IMR-90 (cell line): ENCODE results near the gene HAUS5. TPM values are rescaled to one million over a fixed set of nuclear protein-coding genes. Genes with fewer than 3 reads are reported as not detected.

Experiments used
- ATAC-seq: fragments of 200-7000 bp; cut with Tn5 transposase; 2 replicates; pipeline ENCODE4 v1.9.1; 2020; ENCODE audit warnings: low read depth, mild to moderate bottlenecking, moderate library complexity
- BruUV-seq: library from RNA; stranded (reverse); fragments of 400-500 nt; replicated peaks from 2 replicates; lab custom pipeline; 2021; lab: Mats Ljungman, UMichigan
- CTCF ChIA-PET: fragments of 300-600 bp; formaldehyde crosslinking; extraction: SDS; loops from one replicate; lab custom pipeline; 2021; ENCODE audit warnings: antibody characterized with exemption; lab: Yijun Ruan, JAX
- POLR2A ChIA-PET: fragments of 300-600 bp; sonication (Branson Sonifier 250); formaldehyde crosslinking; loops from one replicate; lab custom pipeline; 2022; ENCODE audit warnings: antibody characterized with exemption; ENCODE audit not compliant: unreplicated experiment; lab: Charles Lee
- DNase-seq: peaks from one replicate; pipeline ENCODE4 v3.0.0; 2013
- H2AFZ ChIP-seq: replicated peaks from 2 replicates; pipeline ENCODE3; 2013; ENCODE audit warnings: low read length, mild to moderate bottlenecking; ENCODE audit not compliant: poor library complexity
- H2AK5ac ChIP-seq: 2 replicates; pipeline ENCODE4 v1.6.1; 2013; ENCODE audit warnings: low read depth, low read length, inconsistent platforms
- H2AK9ac ChIP-seq: replicated peaks from 2 replicates; pipeline ENCODE3; 2013; ENCODE audit warnings: mild to moderate bottlenecking, low read depth, low read length, moderate library complexity; ENCODE audit not compliant: poor library complexity
- H2BK120ac ChIP-seq: 2 replicates; pipeline ENCODE4 v1.6.1; 2013; ENCODE audit warnings: low read depth, low read length, inconsistent platforms
- H2BK15ac ChIP-seq: 3 replicates; pipeline ENCODE4 v1.6.1; 2013; ENCODE audit warnings: low read depth, low read length, inconsistent platforms
- H2BK20ac ChIP-seq: 2 replicates; pipeline ENCODE4 v1.6.1; 2013; ENCODE audit warnings: low read depth, mild to moderate bottlenecking, inconsistent platforms, low read length, moderate library complexity
- H2BK5ac ChIP-seq: 2 replicates; pipeline ENCODE4 v1.6.1; 2013; ENCODE audit warnings: mild to moderate bottlenecking, low read depth, low read length, inconsistent platforms; ENCODE audit not compliant: poor library complexity, severe bottlenecking
- H3K14ac ChIP-seq: replicated peaks from 2 replicates; pipeline ENCODE4 v1.6.1; 2013; ENCODE audit warnings: low read depth, low read length, inconsistent platforms
- H3K18ac ChIP-seq: 2 replicates; pipeline ENCODE4 v1.6.1; 2013; ENCODE audit warnings: low read depth, low read length, control low read depth
- H3K23ac ChIP-seq: 2 replicates; pipeline ENCODE4 v1.6.1; 2013; ENCODE audit warnings: low read depth, low read length, inconsistent platforms
- H3K27ac ChIP-seq: 2 replicates; pipeline ENCODE4 v1.5.1; 2013; ENCODE audit warnings: mild to moderate bottlenecking, control low read depth, low read length; ENCODE audit not compliant: insufficient read depth
- H3K27me3 ChIP-seq: 2 replicates; pipeline ENCODE4 v1.6.1; 2013; ENCODE audit warnings: low read length; ENCODE audit not compliant: control insufficient read depth, insufficient read depth
- H3K36me3 ChIP-seq: 2 replicates; pipeline ENCODE4 v1.6.1; 2013; ENCODE audit warnings: low read length, mixed read lengths; ENCODE audit not compliant: control insufficient read depth, insufficient read depth
- H3K4ac ChIP-seq: 2 replicates; pipeline ENCODE4 v1.6.1; 2013; ENCODE audit warnings: low read depth, low read length, inconsistent platforms
- H3K4me1 ChIP-seq: 2 replicates; pipeline ENCODE4 v1.6.1; 2013; ENCODE audit warnings: low read length, mixed read lengths; ENCODE audit not compliant: control insufficient read depth, insufficient read depth
- H3K4me2 ChIP-seq: 2 replicates; pipeline ENCODE4 v1.6.1; 2013; ENCODE audit warnings: low read depth, mild to moderate bottlenecking, control low read depth, low read length, moderate library complexity
- H3K4me3 ChIP-seq: 2 replicates; pipeline ENCODE4 v1.5.1; 2013; ENCODE audit warnings: low read depth, mild to moderate bottlenecking, control low read depth, low read length, moderate library complexity; ENCODE audit not compliant: insufficient read depth
- H3K56ac ChIP-seq: 2 replicates; pipeline ENCODE4 v1.6.1; 2013; ENCODE audit warnings: low read length, inconsistent platforms; ENCODE audit not compliant: insufficient read depth; ENCODE audit errors: extremely low read depth
- H3K79me1 ChIP-seq, 2 experiments: 2 replicates each; pipeline ENCODE4 v1.6.1; 2013; ENCODE audit warnings: low read length in 2 of 2, inconsistent platforms in 1 of 2, low read depth in 1 of 2
- H3K9ac ChIP-seq: 2 replicates; pipeline ENCODE4 v1.6.1; 2013; ENCODE audit warnings: low read depth, low read length, control low read depth
- H3K9me1 ChIP-seq: 2 replicates; pipeline ENCODE4 v1.6.1; 2013; ENCODE audit warnings: low read length, inconsistent platforms; ENCODE audit not compliant: insufficient read depth
- H3K9me3 ChIP-seq: 2 replicates; pipeline ENCODE4 v1.6.1; 2013; ENCODE audit warnings: low read length; ENCODE audit not compliant: control insufficient read depth, insufficient read depth
- H4K20me1 ChIP-seq: 2 replicates; pipeline ENCODE4 v1.6.1; 2013; ENCODE audit warnings: low read length, inconsistent platforms; ENCODE audit not compliant: insufficient read depth
- H4K5ac ChIP-seq: 2 replicates; pipeline ENCODE4 v1.6.1; 2013; ENCODE audit warnings: mild to moderate bottlenecking, low read depth, low read length, control low read depth
- H4K8ac ChIP-seq, 2 experiments: 2 replicates each; pipeline ENCODE4 v1.6.1; 2013; ENCODE audit warnings: low read depth in 2 of 2, low read length in 2 of 2, control low read depth in 1 of 2, inconsistent platforms in 1 of 2
- H4K91ac ChIP-seq: 2 replicates; pipeline ENCODE4 v1.6.1; 2013; ENCODE audit warnings: low read depth, low read length, inconsistent platforms; ENCODE audit not compliant: insufficient read depth
- MAZ ChIP-seq: IDR thresholded peaks from 2 replicates; pipeline ENCODE4 v1.6.1; 2012; ENCODE audit warnings: low read depth, mild to moderate bottlenecking, low read length, improper control_type of control experiment, moderate library complexity, borderline replicate concordance
- MXI1 ChIP-seq: IDR thresholded peaks from 2 replicates; pipeline ENCODE4 v1.6.1; 2012; ENCODE audit warnings: low read depth, mild to moderate bottlenecking, low read length, moderate library complexity, borderline replicate concordance
- WGBS, 2 experiments: methylation state at CpG; one replicate each; pipeline versions ENCODE4 v1.1.5 to v1.1.7; 2013; ENCODE audit warnings: missing lambda C conversion rate in 2 of 2; ENCODE audit not compliant: insufficient read length in 1 of 2; ENCODE audit errors: extremely low coverage in 2 of 2; 5-methylcytosine and 5-hydroxymethylcytosine counted together
- dilution Hi-C: fragments of 300-500 bp; cut with HindIII; formaldehyde crosslinking; loops from one replicate; pipeline ENCODE4 v1.14.3; 2018; ENCODE audit warnings: low sequenced_read_pairs; ENCODE audit not compliant: unreplicated experiment
- in situ Hi-C: fragments of 300-500 bp; cut with MboI; formaldehyde crosslinking; loops from 3 replicates; pipeline ENCODE4 v1.14.3; 2019; ENCODE audit warnings: low sequenced_read_pairs, inconsistent platforms, mixed read lengths
- intact Hi-C: fragments of 100-400 bp; cut with micrococcal nuclease; formaldehyde crosslinking; loops from 2 replicates; pipeline ENCODE4 v1.10.0; 2022
- polyA plus RNA-seq, 3 experiments: library from polyadenylated mRNA; depleted of rRNA; stranded (reverse); fragments of >200 nt; gene quantifications; 2 replicates each; pipeline ENCODE4 v1.2.3, GENCODE V29; 2012; ENCODE audit warnings: low replicate concordance in 1 of 3
- total RNA-seq: library from RNA; depleted of rRNA; stranded (reverse); fragments of >200 nt; gene quantifications from 2 replicates; pipeline ENCODE4 v1.2.3, GENCODE V29; 2012

The HAUS5 gene
- total and polyA plus RNA-seq, 2 of the 4 experiments (the other 2 are of a cell fraction) = 3.4 to 6.2 TPM

DNA sequence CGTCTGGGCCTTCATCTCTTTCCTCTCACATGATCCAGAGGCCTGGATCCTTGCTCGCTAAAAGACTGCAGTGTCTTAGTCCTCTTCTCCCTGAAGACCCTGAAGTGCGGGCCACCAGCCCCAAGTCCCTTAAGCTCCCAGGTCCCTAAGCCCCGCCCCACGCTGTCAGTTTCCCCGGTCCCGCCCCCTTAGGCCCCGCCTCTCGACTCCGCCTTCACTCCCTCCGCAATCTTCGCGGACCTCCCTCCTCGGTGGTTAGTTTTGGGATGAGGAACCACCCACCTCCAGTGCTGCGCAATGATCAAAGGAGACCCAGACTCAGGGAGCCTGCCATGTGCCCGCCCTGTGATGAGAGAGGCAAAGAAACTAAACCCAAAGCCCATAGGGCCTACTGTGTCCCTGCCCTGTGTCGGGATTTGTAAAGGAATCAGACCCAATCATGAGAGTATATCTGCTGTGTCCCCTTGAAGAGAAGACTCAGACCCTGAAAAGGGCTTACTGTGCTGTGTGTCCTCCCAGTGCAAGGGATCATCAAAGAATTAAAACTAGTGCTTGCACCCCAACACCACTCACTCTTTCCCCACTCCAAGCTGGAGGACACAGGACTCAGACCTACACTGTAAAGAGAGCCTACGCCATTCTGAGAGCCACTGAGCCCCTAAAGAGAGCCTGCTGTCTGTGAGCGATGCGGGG lies 32.6 kb downstream of the HAUS5 start:
- H3K14ac ChIP-seq = peak overlapping the region; percentile 24; the same call in 1 of the 2 replicates
- peak overlapping the region; percentile 64 for H2BK120ac ChIP-seq
- ATAC-seq = peak; percentile 39
- H4K91ac ChIP-seq = peak overlapping the region; percentile 24; the same call in 1 of the 2 replicates
- 0 out of 2 replicates have a peak, but pooled peaks have one; percentile 14 for TF ChIP-seq MAZ
- TF ChIP-seq MXI1 = no peak; the same call in 1 of the 2 replicates
- H4K8ac ChIP-seq = peak overlapping the region; percentile 74 to 92; a peak in 3 of 4 replicates
- ChIA-PET POLR2A (interaction anchor here (0.6 kb wide), 1 partner anchor 32 kb away, joined by 3 read pairs; the partner anchor contains the start of gene HAUS5), CTCF (no interaction called here)
- dilution Hi-C loops = no loop called here
- H3K9ac ChIP-seq = peak overlapping the region; percentile 39; the same call in 1 of the 2 replicates
- peaks cover 0 to 24% of the 10 kb centered on the region in 2 experiments; a peak in 2 of 4 replicates for H3K79me1 ChIP-seq
- in situ Hi-C loops = no loop called here
- no peak overlapping the region for H3K56ac ChIP-seq
- peak; percentile 16 for DNase-seq
- intact Hi-C loops = loop anchor here (2.0 kb wide), 1 partner anchor 72 kb away; no protein-coding TSS in a partner anchor
- H3K23ac ChIP-seq = peak overlapping the region; percentile 72; the same call in 1 of the 2 replicates
- peaks cover 11% of the 10 kb centered on the region for H3K4me1 ChIP-seq
- peak overlapping the region; percentile 67 for H3K4me3 ChIP-seq
- peak overlapping the region; percentile 92 for H2AK9ac ChIP-seq
- H2AFZ ChIP-seq = peak overlapping the region; percentile 98
- no TSS peak for BruUV-seq
- H3K36me3 ChIP-seq = no peaks in the 10 kb centered on the region
- H2AK5ac ChIP-seq = peak overlapping the region; percentile 83
- H4K5ac ChIP-seq = peak overlapping the region; percentile 31
- H3K27me3 ChIP-seq = no peaks in the 10 kb centered on the region
- peak overlapping the region; percentile 37 for H2BK5ac ChIP-seq
- H3K27ac ChIP-seq = peak overlapping the region; percentile 38; the same call in 1 of the 2 replicates
- no peaks in the 10 kb centered on the region for H3K9me3 ChIP-seq
- peak overlapping the region; percentile 45 for H3K4ac ChIP-seq
- no peak overlapping the region for H3K18ac ChIP-seq
- peaks cover 23% of the 10 kb centered on the region for H3K9me1 ChIP-seq
- peak overlapping the region; percentile 83 for H3K4me2 ChIP-seq
- peaks cover 9% of the 10 kb centered on the region for H4K20me1 ChIP-seq
- WGBS, 2 experiments = 18% methylated on average over 5 of the region's 20 CpGs; no CpG with 5 or more reads in 1 of the 2 experiments
- H2BK20ac ChIP-seq = peak overlapping the region; percentile 9; the same call in 1 of the 2 replicates
- peak overlapping the region; percentile 44; the same call in 1 of the 3 replicates for H2BK15ac ChIP-seq
